Kidney epithelial cell (primary cell): ENCODE measurements around the gene MCM10. TPM values are rescaled to one million over a fixed set of nuclear protein-coding genes. Genes with fewer than 3 reads are reported as not detected.

ENCODE experiments used
- DNase-seq: peaks from one replicate; pipeline ENCODE4 v3.0.0-alpha.2; 2010; ENCODE audit warnings: low read depth
- H3K27me3 ChIP-seq: 2 replicates; pipeline ENCODE4 v1.6.0; 2011; ENCODE audit warnings: low read length; ENCODE audit not compliant: control insufficient read depth, insufficient read depth
- H3K36me3 ChIP-seq: 2 replicates; pipeline ENCODE4 v1.5.1; 2011; ENCODE audit warnings: low read length; ENCODE audit not compliant: control insufficient read depth, insufficient read depth
- H3K4me3 ChIP-seq: 2 replicates; pipeline ENCODE4 v1.5.1; 2011; ENCODE audit warnings: low read depth, mild to moderate bottlenecking, control low read depth, low read length
- CTCF ChIP-seq: IDR thresholded peaks from 2 replicates; pipeline ENCODE4 v1.5.1; 2011; ENCODE audit warnings: mild to moderate bottlenecking, moderate library complexity, low read length, control low read depth, inconsistent platforms; ENCODE audit not compliant: insufficient read depth, poor library complexity, severe bottlenecking
- total RNA-seq: library from RNA; depleted of rRNA; stranded (reverse); fragments of >200 nt; gene quantifications from 2 replicates; pipeline ENCODE4 v1.2.3, GENCODE V29; 2015

Gene MCM10
- total RNA-seq, 1 donor from 2014 or later: 2.4 TPM

GRCh38 chr10:13173616-13174015, 12.3 kb downstream of the MCM10 start:
- H3K36me3 ChIP-seq: no peaks in the 10 kb centered on the region
- TF ChIP-seq CTCF: no peak
- no peak for DNase-seq
- H3K27me3 ChIP-seq: no peaks in the 10 kb centered on the region
- H3K4me3 ChIP-seq: no peak overlapping the region

- TF ChIP-seq CTCF: no peak
These were observed 19.4 kb downstream of the MCM10 start for GRCh38 chr10:13180788-13181187.

GRCh38 chr10:13182424-13182823, 21.1 kb downstream of the MCM10 start:
- Histone ChIP-seq H3K36me3 (no peaks in the 10 kb centered on the region), H3K4me3 (no peak overlapping the region), H3K27me3 (no peaks in the 10 kb centered on the region)
- no peak for TF ChIP-seq CTCF
- DNase-seq: no peak

More at GRCh38 chr10:13180788-13181187, 19.4 kb downstream of the MCM10 start:
- Histone ChIP-seq H3K36me3 (no peaks in the 10 kb centered on the region), H3K4me3 (no peak overlapping the region), H3K27me3 (no peaks in the 10 kb centered on the region)
- no peak for DNase-seq

GRCh38 chr10:13183625-13184024, 22.3 kb downstream of the MCM10 start:
- Histone ChIP-seq H3K4me3 (no peak overlapping the region), H3K27me3 (no peaks in the 10 kb centered on the region), H3K36me3 (peaks cover under 1% of the 10 kb centered on the region)
- DNase-seq: no peak
- TF ChIP-seq CTCF: no peak

GRCh38 chr10:13184276-13184675, 22.9 kb downstream of the MCM10 start:
- DNase-seq: no peak
- Histone ChIP-seq H3K36me3 (peaks cover 1% of the 10 kb centered on the region), H3K27me3 (no peaks in the 10 kb centered on the region), H3K4me3 (no peak overlapping the region)
- TF ChIP-seq CTCF: no peak

GRCh38 chr10:13184730-13185514, 23.6 kb downstream of the MCM10 start:
- TF ChIP-seq CTCF: no peak
- peaks cover 1% of the 10 kb centered on the region for H3K36me3 ChIP-seq

More at GRCh38 chr10:13184730-13185514, 23.6 kb downstream of the MCM10 start:
- DNase-seq: no peak
- Histone ChIP-seq H3K27me3 (no peaks in the 10 kb centered on the region), H3K4me3 (no peak overlapping the region)
